GM21423 (cell line): ENCODE data around the gene PLEKHG7.
A peak's percentile ranks its signal among the peaks of the same experiment; 100 is the strongest.
"Not testable (repeated sequence)": the region's sequence is repeated elsewhere in the genome, so short reads cannot be mapped to it uniquely, and the experiment has no call there.

Source experiments
- ATAC-seq: cut with Tn5 transposase; IDR thresholded peaks from one replicate; pipeline ENCODE4 v1.9.1; 2021; ENCODE audit warnings: mild to moderate bottlenecking, moderate library complexity; ENCODE audit not compliant: unreplicated experiment

Gene PLEKHG7

GRCh38 chr12:92745856-92746550 is 43.2 kb downstream of the PLEKHG7 start:
- no peak for ATAC-seq

- ATAC-seq = no peak
These were observed 44.4 kb downstream of the PLEKHG7 start for GRCh38 chr12:92747151-92747550.

- not testable (repeated sequence) for ATAC-seq
These were observed 46.9 kb downstream of the PLEKHG7 start for GRCh38 chr12:92749691-92750090.

- no peak for ATAC-seq
These were observed 51.4 kb downstream of the PLEKHG7 start for GRCh38 chr12:92753976-92754885.

- no peak for ATAC-seq
These were observed 54.3 kb downstream of the PLEKHG7 start for GRCh38 chr12:92756898-92757596.

- ATAC-seq = no peak
These were observed 54.9 kb downstream of the PLEKHG7 start for GRCh38 chr12:92757597-92758121.

GRCh38 chr12:92759634-92760268 is 57.0 kb downstream of the PLEKHG7 start:
- ATAC-seq = no peak

- ATAC-seq = no peak
These were observed 60.0 kb downstream of the PLEKHG7 start for GRCh38 chr12:92762773-92763172.

GRCh38 chr12:92764831-92765230 is 62.0 kb downstream of the PLEKHG7 start:
- no peak for ATAC-seq

- no peak for ATAC-seq
These were observed 63.1 kb downstream of the PLEKHG7 start for GRCh38 chr12:92765871-92766270.

GRCh38 chr12:92769124-92769901 is 66.5 kb downstream of the PLEKHG7 start:
- ATAC-seq = peak; percentile 91

- ATAC-seq = no peak
These were observed 68.2 kb downstream of the PLEKHG7 start for GRCh38 chr12:92771001-92771400.

GRCh38 chr12:92775416-92775815 is 72.6 kb downstream of the PLEKHG7 start:
- no peak for ATAC-seq

GRCh38 chr12:92778525-92778924 is 75.7 kb downstream of the PLEKHG7 start:
- ATAC-seq = no peak

- ATAC-seq = no peak
These were observed 77.1 kb downstream of the PLEKHG7 start for GRCh38 chr12:92779902-92780301.

GRCh38 chr12:92784356-92784755 is 81.6 kb downstream of the PLEKHG7 start:
- no peak for ATAC-seq

- ATAC-seq = peak; percentile 95
These were observed 82.2 kb downstream of the PLEKHG7 start for GRCh38 chr12:92784797-92785562.

GRCh38 chr12:92785563-92785950 is 82.8 kb downstream of the PLEKHG7 start:
- ATAC-seq = no peak

GRCh38 chr12:92786045-92786444 is 83.3 kb downstream of the PLEKHG7 start:
- ATAC-seq = no peak
